NCI-H460 (cell line): ENCODE data around the gene PSME3. TPM values are rescaled to one million over a fixed set of nuclear protein-coding genes. Genes with fewer than 3 reads are reported as not detected.

Experiments used
- DNase-seq: peaks from one replicate; pipeline ENCODE4 v3.0.0-alpha.2; 2016; ENCODE audit warnings: low read depth; ENCODE audit errors: extremely low read depth
- total RNA-seq: library from RNA; depleted of rRNA; stranded (reverse); fragments of >200 nt; shearing (Covaris generic); gene quantifications from 2 replicates; pipeline ENCODE4 v1.2.3, GENCODE V29; 2014

PSME3 gene
- total RNA-seq, 1 experiment from 2014 or later, result 152 TPM

- no peak for DNase-seq
These were observed 18.4 kb upstream of the PSME3 start for GRCh38 chr17:42814633-42815399.

DNA sequence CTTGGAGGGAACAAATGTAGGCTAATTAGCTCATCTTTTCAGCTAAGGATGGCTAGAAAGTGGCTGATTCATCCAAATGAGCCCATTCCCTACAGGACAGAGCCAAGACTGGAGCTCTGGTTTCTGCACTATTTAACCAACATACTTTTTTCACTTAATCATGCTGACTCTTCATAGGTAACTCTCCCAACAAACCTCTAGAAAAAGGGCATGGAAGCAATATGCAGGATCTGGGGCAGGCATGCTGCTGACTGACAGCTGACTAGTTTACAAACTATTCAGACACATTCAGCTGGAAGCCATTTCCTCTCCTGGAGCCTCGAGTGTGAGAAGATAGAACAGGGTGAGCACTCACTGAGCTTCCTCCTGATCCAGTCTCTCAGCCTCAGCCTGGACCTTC lies 15.3 kb upstream of the PSME3 start:
- DNase-seq, result no peak

- DNase-seq, result no peak
These were observed 14.8 kb upstream of the PSME3 start for GRCh38 chr17:42818379-42818778.

- DNase-seq, result peak; percentile 71
These were observed 13.2 kb upstream of the PSME3 start for GRCh38 chr17:42819939-42820535.

GRCh38 chr17:42821176-42821575 lies 12.0 kb upstream of the PSME3 start:
- no peak for DNase-seq

GRCh38 chr17:42827472-42827871 lies 5.7 kb upstream of the PSME3 start:
- no peak for DNase-seq

- DNase-seq, result no peak
These were observed 2.2 kb upstream of the PSME3 start for GRCh38 chr17:42830971-42831370.

DNA sequence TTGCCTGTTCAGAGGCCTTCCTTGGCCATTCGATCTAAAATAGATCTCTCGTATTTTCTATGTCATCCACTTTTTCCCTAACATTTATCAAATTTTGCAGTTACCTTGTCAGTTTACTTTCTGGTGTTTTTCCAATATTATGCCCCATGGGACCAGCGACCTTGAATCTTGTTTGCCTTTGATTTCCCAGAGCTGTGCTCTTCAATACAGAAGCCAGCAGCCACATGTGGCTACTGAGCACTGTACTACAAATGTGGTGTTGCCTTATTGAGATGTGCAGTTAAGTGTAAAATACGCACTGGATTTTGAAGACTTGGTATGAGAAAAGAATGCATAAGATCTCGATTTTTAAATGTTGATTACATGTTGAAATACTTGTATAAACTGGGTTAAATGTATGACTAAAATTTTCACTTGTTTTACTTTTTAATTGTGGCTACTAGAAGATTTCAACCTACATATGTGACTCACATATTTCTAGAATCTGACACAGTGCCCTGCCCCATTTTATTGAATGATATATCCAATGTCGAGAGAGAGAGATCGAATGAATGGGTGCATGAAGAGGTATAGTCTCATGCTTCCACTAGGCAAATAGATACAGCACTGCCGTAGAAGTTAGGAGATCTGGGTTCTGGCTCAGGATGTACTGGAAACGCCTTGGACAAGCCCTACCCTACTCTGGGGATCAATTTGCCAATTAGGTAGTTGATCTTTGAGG lies 824 bp upstream of the PSME3 start:
- no peak for DNase-seq

GRCh38 chr17:42833767-42834422 lies 698 bp downstream of the PSME3 start:
- no peak for DNase-seq

GRCh38 chr17:42835732-42836131 lies 2.5 kb downstream of the PSME3 start:
- DNase-seq, result no peak

DNA sequence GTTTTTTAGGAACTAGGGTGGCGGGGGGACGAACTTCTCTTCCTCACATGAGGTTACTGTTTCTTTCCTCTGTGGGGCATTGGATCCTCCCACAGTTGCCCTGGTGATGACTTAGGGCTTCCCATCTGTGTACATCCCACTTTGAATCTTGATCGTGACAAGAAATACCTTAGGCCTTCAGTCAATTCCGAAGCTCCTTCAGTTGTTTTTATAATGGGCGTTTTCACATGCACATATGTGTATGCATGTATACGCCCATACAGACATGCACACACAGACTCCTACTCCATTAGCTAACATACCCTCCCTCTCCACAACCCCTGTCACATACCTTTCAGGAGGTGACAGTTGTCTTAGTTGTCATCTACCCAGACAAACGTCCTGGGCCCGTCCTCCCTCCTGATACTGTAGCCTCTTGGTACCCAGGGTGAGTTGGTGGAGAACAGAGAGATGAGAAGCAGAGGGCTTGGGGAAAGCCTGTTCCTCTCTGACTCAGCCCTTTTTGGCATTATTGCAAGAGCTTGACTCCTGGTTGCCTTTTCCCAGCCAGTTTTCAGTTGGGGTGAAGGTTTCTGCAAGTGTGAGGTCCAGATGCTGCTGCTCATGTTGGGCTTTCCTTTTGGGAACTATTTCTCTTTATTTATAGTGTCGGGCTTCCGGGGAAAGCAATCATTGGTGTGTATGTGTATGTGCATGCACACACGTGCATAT lies 8.9 kb downstream of the PSME3 start:
- DNase-seq, result no peak

DNA sequence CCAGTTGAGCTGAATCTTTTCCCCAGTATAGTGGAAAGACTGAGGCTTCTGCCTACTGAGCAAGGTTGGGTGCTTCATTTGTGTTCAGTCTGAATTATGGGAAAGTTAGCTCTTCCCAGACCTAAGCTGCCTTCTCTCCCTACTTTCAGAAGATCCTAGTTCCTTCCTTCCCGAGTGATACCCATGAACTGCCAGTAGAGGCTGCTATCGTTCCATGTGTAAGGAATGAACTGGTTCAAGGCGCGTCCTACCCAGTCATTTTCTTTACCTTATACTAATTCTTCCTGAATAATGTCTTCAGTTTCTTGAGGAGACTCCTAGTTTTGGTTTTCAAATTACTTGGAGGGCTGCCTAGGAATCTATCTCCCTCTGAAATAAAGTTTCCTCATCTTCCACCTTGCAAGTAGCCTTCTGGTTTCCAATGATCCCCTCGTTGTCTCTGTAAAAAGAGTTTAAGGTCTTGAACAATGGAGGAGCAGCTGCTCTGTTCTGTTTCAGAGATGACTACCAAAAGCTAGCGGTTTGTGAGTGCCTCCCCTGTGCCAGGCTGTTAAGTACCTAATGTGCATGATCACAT lies 10.2 kb downstream of the PSME3 start:
- peak; percentile 77 for DNase-seq

- no peak for DNase-seq
These were observed 11.1 kb downstream of the PSME3 start, which contains the start of gene AOC2 for GRCh38 chr17:42844271-42844670. TSS of gene AOC2 (plus strand) at chr17:42844580. CDS start at chr17:42844627, 47 bp downstream.

- DNase-seq, result no peak
These were observed 11.8 kb downstream of the PSME3 start for GRCh38 chr17:42844761-42845555.

GRCh38 chr17:42845556-42845917 lies 12.3 kb downstream of the PSME3 start:
- DNase-seq, result no peak

DNA sequence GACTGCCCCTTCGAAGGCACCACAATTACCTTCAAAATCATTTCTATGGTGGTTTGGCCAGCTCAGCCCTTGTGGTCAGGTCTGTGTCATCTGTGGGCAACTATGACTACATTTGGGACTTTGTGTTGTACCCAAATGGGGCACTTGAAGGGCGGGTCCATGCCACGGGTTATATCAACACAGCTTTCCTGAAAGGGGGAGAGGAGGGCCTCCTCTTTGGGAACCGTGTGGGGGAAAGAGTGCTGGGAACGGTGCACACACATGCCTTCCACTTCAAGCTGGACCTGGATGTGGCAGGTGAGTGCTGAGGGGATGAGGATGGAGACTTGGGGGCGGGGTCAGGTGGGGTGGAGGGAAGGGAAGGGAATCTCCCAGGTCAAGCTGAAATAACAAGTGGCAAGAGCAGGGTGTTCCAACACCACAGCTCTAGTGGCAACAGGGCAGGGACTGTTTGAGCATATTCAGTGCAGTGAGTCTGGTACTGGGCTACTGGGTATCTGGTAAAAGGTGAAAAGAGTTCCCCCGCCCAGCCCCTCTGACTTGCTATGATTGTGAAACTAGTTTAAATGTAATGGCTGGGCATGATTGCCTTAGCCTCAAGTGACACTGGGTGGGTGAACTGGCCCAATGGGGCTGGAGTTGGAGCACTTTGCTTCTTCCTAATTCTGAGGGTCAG lies 12.9 kb downstream of the PSME3 start:
- no peak for DNase-seq

DNA sequence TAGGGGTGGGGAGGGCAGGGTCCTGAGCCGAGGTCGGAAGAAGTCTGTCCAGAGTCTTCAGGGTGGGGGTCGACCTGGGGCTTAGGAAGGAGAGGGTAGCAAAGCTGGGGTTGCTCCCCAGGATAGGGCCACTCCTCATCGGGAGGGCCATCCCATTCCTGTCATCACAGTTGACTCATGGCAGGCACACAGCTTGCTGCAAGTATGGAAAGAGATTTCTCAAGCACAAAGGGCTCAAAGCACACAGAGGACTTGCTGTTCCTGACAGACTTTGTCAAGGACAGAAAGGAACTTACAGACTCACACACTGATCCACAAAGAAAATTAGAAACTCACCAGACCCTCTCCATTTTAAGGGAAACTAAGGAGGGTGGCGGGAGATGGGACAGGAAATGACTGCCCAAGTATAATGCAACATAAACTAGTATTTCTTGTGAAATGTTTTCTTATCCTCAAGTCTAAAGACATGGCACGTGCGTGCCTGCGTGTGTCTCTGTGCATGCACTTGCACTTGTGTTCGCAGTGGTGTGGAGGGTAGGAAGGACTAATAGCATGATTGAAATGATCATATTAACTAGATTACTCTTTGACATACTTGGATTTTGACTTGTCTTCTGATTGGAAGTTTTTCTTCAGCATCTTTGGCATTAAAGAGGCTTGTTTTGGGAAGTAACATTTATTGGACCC lies 13.5 kb downstream of the PSME3 start:
- DNase-seq, result no peak

- no peak for DNase-seq
These were observed 14.9 kb downstream of the PSME3 start for GRCh38 chr17:42848093-42848492.
